AG04450 (cell line): ENCODE results near the gene MDM2. TPM values are rescaled to one million over a fixed set of nuclear protein-coding genes. Genes with fewer than 3 reads are reported as not detected.
"Not testable (repeated sequence)": the region's sequence is repeated elsewhere in the genome, so short reads cannot be mapped to it uniquely, and the experiment has no call there.

Experiments
- CTCF ChIA-PET: fragments of 300-600, 350-600 bp; formaldehyde crosslinking; extraction: SDS; loops from one replicate; lab custom pipeline; 2022; ENCODE audit warnings: antibody characterized with exemption, inconsistent platforms; lab: Charles Lee
- POLR2A ChIA-PET: fragments of 350-600 bp; formaldehyde crosslinking; extraction: SDS; loops from one replicate; lab custom pipeline; 2021; ENCODE audit warnings: antibody characterized with exemption, inconsistent platforms; lab: Yijun Ruan, JAX
- DNase-seq: peaks from one replicate; pipeline ENCODE4 v3.0.0-alpha.2; 2011; ENCODE audit warnings: low read depth, low spot score
- H3K27ac ChIP-seq: one replicate; pipeline ENCODE4 v1.5.1; 2012; ENCODE audit warnings: low read depth, low read length, control low read depth
- H3K27me3 ChIP-seq: one replicate; pipeline ENCODE4 v1.6.0; 2012; ENCODE audit warnings: low read length; ENCODE audit not compliant: control insufficient read depth, insufficient read depth
- H3K4me3 ChIP-seq: 2 replicates; pipeline ENCODE4 v1.5.1; 2011; ENCODE audit warnings: mild to moderate bottlenecking, low read depth, low read length, control low read depth
- H3K9me3 ChIP-seq: 2 replicates; pipeline ENCODE4 v1.5.1; 2012; ENCODE audit warnings: low read length; ENCODE audit not compliant: control insufficient read depth, insufficient read depth
- CTCF ChIP-seq: IDR thresholded peaks from 2 replicates; pipeline ENCODE4 v1.5.1; 2011; ENCODE audit warnings: low read depth, low read length, control low read depth, inconsistent platforms
- polyA plus RNA-seq: library from polyadenylated mRNA; depleted of rRNA; stranded (reverse); fragments of >200 nt; gene quantifications from 2 replicates; pipeline ENCODE4 v1.2.3, GENCODE V29; 2011

MDM2 gene
- polyA plus RNA-seq, 1 experiment: 82.2 TPM

DNA sequence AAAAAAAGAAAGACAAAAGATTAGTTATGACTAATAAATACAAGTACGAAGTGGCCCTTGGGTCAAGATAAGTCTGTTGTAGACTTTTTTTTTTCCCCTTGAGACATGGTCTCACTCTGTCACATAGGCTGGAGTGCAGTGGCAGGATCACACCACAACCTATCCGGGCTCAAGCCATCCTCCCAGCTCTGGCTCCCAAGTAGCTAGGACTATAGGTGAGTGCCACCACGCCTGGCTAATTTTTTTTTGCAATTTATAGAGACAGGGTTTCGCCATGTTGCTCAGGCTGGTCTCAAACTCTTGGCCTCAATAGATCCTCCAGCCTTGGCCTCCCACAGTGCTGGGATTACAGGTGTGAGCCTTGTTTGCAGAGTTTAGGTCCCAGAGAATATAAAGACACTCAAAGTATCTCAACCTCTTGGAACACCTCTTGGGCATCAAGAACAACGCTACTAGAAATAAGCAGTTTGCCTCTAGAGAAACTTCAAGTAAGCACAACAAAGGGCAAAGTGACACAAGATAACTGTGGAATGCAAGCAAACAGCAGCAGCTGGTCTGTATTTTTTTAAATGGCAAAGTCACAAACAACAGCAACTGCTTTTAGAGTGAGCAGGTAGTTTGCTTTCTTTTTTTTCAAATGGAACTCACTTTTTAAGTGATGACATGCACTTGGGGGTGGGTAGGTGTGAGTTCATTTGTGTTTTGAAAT lies 3.9 kb upstream of the MDM2 start:
- no peak for DNase-seq
- TF ChIP-seq CTCF: no peak
- ChIA-PET CTCF (interaction anchor here (0.6 to 1.4 kb wide), 3 partner anchors 26 to 581 kb away, joined by 3 to 4 read pairs (median 3); no protein-coding TSS in a partner anchor), POLR2A (interaction anchor here (0.5 to 1.0 kb wide), 2 partner anchors 19 to 186 kb away, joined by 3 to 4 read pairs; no protein-coding TSS in a partner anchor)
- H3K4me3 ChIP-seq: no peak overlapping the region
- no peaks in the 10 kb centered on the region for H3K27me3 ChIP-seq
- no peaks in the 10 kb centered on the region; the same call in 1 of the 2 replicates for H3K9me3 ChIP-seq
- H3K27ac ChIP-seq: no peak overlapping the region

- Histone ChIP-seq H3K4me3 (no peak overlapping the region), H3K27ac (no peak overlapping the region), H3K27me3 (no peaks in the 10 kb centered on the region), H3K9me3 (peaks cover 1% of the 10 kb centered on the region; the same call in 1 of the 2 replicates)
- CTCF ChIA-PET: interaction anchor here (0.6 kb wide), 1 partner anchor 25 kb away, joined by 3 read pairs; no protein-coding TSS in a partner anchor
- no peak for TF ChIP-seq CTCF
- no peak for DNase-seq
- POLR2A ChIA-PET: no interaction called here
Observed at GRCh38 chr12:68804657-68805591, 3.1 kb upstream of the MDM2 start.

- no peak for DNase-seq
- CTCF ChIA-PET: no interaction called here
Observed at GRCh38 chr12:68805592-68806120, 2.3 kb upstream of the MDM2 start.

DNA sequence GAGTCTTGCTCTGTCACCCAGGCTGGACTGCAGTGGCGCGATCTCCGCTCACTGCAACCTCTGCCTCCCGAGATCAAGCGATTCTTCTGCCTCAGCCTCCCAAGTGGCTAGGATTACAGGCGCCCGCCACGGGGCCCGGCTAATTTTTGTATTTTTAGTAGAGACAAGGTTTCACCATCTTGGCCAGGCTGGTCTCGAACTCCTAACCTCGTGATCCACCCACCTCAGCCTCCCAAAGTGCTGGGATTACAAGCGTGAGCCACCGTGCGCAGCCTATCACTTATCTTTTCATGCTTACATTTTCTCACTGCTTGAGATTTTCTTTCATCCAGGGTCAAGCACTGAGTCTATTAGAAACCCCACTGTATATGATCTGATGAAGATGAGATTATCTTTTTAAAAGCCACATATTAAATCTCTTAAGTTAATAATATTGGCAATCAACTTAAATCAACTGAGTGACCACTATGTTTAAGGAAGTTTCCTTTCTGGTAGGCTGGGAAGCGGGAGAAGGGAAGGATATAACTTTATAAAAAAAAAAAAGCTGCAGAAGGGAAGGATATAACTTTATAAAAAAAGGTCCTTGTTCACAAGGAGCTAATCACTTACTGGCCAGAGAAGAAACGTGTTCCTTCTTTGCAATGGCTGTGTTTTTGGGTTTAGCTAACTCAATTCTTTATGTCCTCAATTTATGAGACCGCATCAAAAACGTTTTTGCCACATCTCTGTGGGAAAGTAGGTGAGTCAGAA lies 1.3 kb upstream of the MDM2 start:
- no peak overlapping the region for H3K27ac ChIP-seq
- no peaks in the 10 kb centered on the region for H3K27me3 ChIP-seq
- DNase-seq: no peak
- H3K4me3 ChIP-seq: no peak overlapping the region
- H3K9me3 ChIP-seq: peaks cover 10% of the 10 kb centered on the region; the same call in 1 of the 2 replicates
- CTCF ChIA-PET: interaction anchor here (0.6 to 2.9 kb wide), 9 partner anchors 11 to 766 kb away, joined by 3 to 11 read pairs (median 5); partner anchors contain the start of gene MDM1
- no peak for TF ChIP-seq CTCF
- POLR2A ChIA-PET: interaction anchor here (2.4 kb wide), 1 partner anchor 61 kb away, joined by 31 read pairs; the partner anchor contains the start of gene SLC35E3

More at GRCh38 chr12:68805592-68806120, 2.3 kb upstream of the MDM2 start:
- POLR2A ChIA-PET: no interaction called here
- H3K27ac ChIP-seq: no peak overlapping the region
- TF ChIP-seq CTCF: no peak
- no peaks in the 10 kb centered on the region for H3K27me3 ChIP-seq
- H3K4me3 ChIP-seq: no peak overlapping the region
- H3K9me3 ChIP-seq: peaks cover 7% of the 10 kb centered on the region; the same call in 1 of the 2 replicates

DNA sequence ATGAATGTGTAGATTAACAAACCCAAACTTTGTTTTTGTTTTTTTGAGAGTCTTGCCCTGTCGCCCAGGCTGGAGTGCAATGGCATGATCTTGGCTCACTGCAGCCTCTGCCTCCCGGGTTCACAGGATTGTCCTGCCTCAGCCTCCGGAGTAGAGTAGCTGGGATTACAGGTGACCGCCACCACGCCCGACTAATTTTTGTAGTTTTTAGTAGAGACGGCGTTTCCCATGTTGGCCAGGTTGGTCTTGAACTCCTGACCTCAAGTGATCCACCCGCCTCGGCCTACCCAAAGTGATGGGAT lies 752 bp upstream of the MDM2 start:
- ChIA-PET POLR2A (interaction anchor here (0.6 to 2.4 kb wide), 4 partner anchors 12 to 1214 kb away, joined by 3 to 31 read pairs (median 4); partner anchors contain the start of gene SLC35E3), CTCF (interaction anchor here (0.5 to 2.9 kb wide), 20 partner anchors 8 to 766 kb away, joined by 3 to 13 read pairs (median 4); partner anchors contain the start of gene MDM1)
- Histone ChIP-seq H3K27ac (peak overlapping the region; percentile 77), H3K4me3 (peak overlapping the region; percentile 97), H3K9me3 (peaks cover 10% of the 10 kb centered on the region; the same call in 1 of the 2 replicates)
- H3K27me3 ChIP-seq, DNase-seq: not testable (repeated sequence)
